DMS153 treated with DMSO at 0.1 percent for 48 hours (cell line): ENCODE data around the gene PWWP2B.
A peak's percentile ranks its signal among the peaks of the same experiment; 100 is the strongest.

Source experiments
- DNase-seq: peaks from one replicate; lab custom pipeline; 2025; ENCODE audit not compliant: unreplicated experiment; lab: John Stamatoyannopoulos, UW

PWWP2B gene

GRCh38 chr10:132393695-132394181 is 3.3 kb upstream of the PWWP2B start:
- DNase-seq: no peak

- no peak for DNase-seq
Observed at GRCh38 chr10:132394201-132394811, 2.7 kb upstream of the PWWP2B start.

- no peak for DNase-seq
Observed at GRCh38 chr10:132394936-132395703, 1.9 kb upstream of the PWWP2B start.

GRCh38 chr10:132395704-132396493 is 1.1 kb upstream of the PWWP2B start:
- DNase-seq: no peak

- DNase-seq: peak; percentile 30
Observed at GRCh38 chr10:132396494-132397035, 435 bp upstream of the PWWP2B start.

GRCh38 chr10:132397671-132398565 is 918 bp downstream of the PWWP2B start:
- DNase-seq: no peak

GRCh38 chr10:132398566-132398991 is 1.6 kb downstream of the PWWP2B start:
- DNase-seq: no peak

- DNase-seq: no peak
Observed at GRCh38 chr10:132399117-132400035, 2.4 kb downstream of the PWWP2B start.

GRCh38 chr10:132400041-132400546 is 3.1 kb downstream of the PWWP2B start:
- DNase-seq: no peak

- DNase-seq: no peak
Observed at GRCh38 chr10:132400547-132401151, 3.6 kb downstream of the PWWP2B start.

- no peak for DNase-seq
Observed at GRCh38 chr10:132401401-132402118, 4.6 kb downstream of the PWWP2B start.

- DNase-seq: no peak
Observed at GRCh38 chr10:132402781-132403241, 5.8 kb downstream of the PWWP2B start.

GRCh38 chr10:132403511-132404168 is 6.6 kb downstream of the PWWP2B start:
- DNase-seq: no peak

- no peak for DNase-seq
Observed at GRCh38 chr10:132404169-132404880, 7.3 kb downstream of the PWWP2B start.

GRCh38 chr10:132404911-132405462 is 8.0 kb downstream of the PWWP2B start:
- DNase-seq: no peak

GRCh38 chr10:132405463-132405991 is 8.5 kb downstream of the PWWP2B start:
- DNase-seq: no peak
